Thyroid gland (tissue), 4 donors: ENCODE data around the gene C16orf74. TPM values are rescaled to one million over a fixed set of nuclear protein-coding genes. Genes with fewer than 3 reads are reported as not detected.

Experiments
- DNase-seq, 2 donors: peaks; one replicate each; pipeline ENCODE4 v3.0.0-alpha.2; 2019
- H3K27ac ChIP-seq, 3 donors: fragments of 200-600 bp; sonication (generic); 1 replicate in 2 of 3; 2 replicates in 1 of 3; pipeline ENCODE4 v1.5.1; 2016 to 2019; ENCODE audit warnings: mild to moderate bottlenecking in 1 of 3, moderate library complexity in 1 of 3
- H3K27me3 ChIP-seq: fragments of 200-600 bp; sonication (generic); one replicate; pipeline ENCODE4 v1.5.1; 2019
- H3K36me3 ChIP-seq, 2 donors: fragments of 200-600 bp; sonication (generic); one replicate each; pipeline ENCODE4 v1.5.1; 2016 to 2019
- H3K4me1 ChIP-seq, 2 donors: fragments of 200-600 bp; sonication (generic); one replicate each; pipeline ENCODE4 v1.5.1; 2017 to 2019
- H3K4me3 ChIP-seq, 3 donors: fragments of 200-600 bp; sonication (generic); replicated peaks in 1 of 3; 1 replicate in 2 of 3; 2 replicates in 1 of 3; pipeline ENCODE4 v1.5.1; 2016; ENCODE audit warnings: mild to moderate bottlenecking in 1 of 3
- H3K9me3 ChIP-seq: fragments of 200-600 bp; sonication (generic); one replicate; pipeline ENCODE4 v1.5.1; 2017
- POLR2A ChIP-seq, 2 donors: fragments of 450-650 bp; IDR thresholded peaks; one replicate each; pipeline ENCODE4 v1.6.1; 2017; ENCODE audit warnings: antibody characterized with exemption in 2 of 2, mild to moderate bottlenecking in 2 of 2, moderate library complexity in 1 of 2
- WGBS, 2 donors: methylation state at CpG; one replicate each; pipeline ENCODE4 v1.1.5; 2017; 5-methylcytosine and 5-hydroxymethylcytosine counted together
- intact Hi-C: fragments of 100-400 bp; cut with DNase I; formaldehyde crosslinking; loops from one replicate; pipeline ENCODE4 v1.15.1; 2023
- total RNA-seq, 4 donors: library from RNA; depleted of rRNA; stranded (reverse); fragments of >200 nt; gene quantifications; one replicate each; pipeline ENCODE4 v1.2.3, GENCODE V29; 2016
- TF ChIP-seq, protein P1 (sequence below), 6 experiments: fragments of 200-600 bp in 3 of 6; fragments of 450-650 bp in 3 of 6; sonication (generic) in 3 of 6; IDR thresholded peaks; one replicate each; pipeline ENCODE4 v1.5.1; 2016 to 2019; ENCODE audit warnings: antibody characterized with exemption in 6 of 6, mild to moderate bottlenecking in 2 of 6, inconsistent platforms in 1 of 6, moderate library complexity in 1 of 6

Gene C16orf74
- total RNA-seq, 4 donors from 2014 or later: 5.1 to 8.4 (median 6.3) TPM; not detected in 1

DNA sequence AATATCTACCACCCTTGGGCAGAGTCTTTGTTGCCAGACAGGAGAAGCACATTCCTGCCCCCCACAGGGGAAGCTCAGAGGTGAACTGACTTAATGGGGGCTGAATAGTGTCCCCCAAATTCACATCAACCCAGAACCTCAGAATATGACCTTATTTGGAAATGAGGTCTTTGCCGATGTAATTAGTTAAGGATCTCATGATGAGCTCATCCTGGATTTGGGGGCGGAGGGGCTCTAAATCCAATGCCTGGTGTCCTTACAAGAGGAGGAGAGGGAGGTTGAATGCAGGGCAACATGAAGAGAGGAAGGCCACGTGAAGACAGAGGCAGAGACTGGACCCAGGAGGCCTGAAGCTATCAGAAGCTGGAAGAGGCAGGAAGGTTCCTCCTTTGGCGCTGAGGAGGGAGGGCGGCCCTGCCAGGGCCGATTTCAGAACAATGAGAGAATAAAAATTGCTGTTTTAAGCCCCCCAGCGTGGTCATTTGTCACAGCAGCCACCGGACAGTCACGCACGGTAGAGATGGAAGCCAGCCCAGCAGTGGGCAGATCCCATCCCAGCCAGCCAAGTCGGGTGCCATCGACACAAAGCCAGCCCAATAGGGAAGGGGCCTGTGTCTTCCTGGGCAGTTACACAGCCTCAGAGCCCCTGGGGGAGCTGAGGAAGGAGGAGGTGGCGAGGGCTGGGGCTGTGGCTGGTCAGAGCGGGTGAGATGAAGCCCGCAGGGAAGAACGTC, 21.3 kb downstream of the C16orf74 start:
- no peak for TF ChIP-seq POLR2A (IDR thresholded peaks at IDR 0.05)
- TF ChIP-seq, protein P1, sequence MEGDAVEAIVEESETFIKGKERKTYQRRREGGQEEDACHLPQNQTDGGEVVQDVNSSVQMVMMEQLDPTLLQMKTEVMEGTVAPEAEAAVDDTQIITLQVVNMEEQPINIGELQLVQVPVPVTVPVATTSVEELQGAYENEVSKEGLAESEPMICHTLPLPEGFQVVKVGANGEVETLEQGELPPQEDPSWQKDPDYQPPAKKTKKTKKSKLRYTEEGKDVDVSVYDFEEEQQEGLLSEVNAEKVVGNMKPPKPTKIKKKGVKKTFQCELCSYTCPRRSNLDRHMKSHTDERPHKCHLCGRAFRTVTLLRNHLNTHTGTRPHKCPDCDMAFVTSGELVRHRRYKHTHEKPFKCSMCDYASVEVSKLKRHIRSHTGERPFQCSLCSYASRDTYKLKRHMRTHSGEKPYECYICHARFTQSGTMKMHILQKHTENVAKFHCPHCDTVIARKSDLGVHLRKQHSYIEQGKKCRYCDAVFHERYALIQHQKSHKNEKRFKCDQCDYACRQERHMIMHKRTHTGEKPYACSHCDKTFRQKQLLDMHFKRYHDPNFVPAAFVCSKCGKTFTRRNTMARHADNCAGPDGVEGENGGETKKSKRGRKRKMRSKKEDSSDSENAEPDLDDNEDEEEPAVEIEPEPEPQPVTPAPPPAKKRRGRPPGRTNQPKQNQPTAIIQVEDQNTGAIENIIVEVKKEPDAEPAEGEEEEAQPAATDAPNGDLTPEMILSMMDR (IDR thresholded peaks at IDR 0.05): no peak
- Histone ChIP-seq H3K36me3 (no peaks in the 10 kb centered on the region), H3K27ac (no peak overlapping the region), H3K4me1 (no peaks in the 10 kb centered on the region), H3K9me3 (no peaks in the 10 kb centered on the region), H3K4me3 (no peak overlapping the region), H3K27me3 (no peaks in the 10 kb centered on the region)
- DNase-seq: no peak
- 78 to 82% methylated on average over 16 of the region's 16 CpGs for WGBS, 2 donors
- intact Hi-C loops: no loop called here

DNA sequence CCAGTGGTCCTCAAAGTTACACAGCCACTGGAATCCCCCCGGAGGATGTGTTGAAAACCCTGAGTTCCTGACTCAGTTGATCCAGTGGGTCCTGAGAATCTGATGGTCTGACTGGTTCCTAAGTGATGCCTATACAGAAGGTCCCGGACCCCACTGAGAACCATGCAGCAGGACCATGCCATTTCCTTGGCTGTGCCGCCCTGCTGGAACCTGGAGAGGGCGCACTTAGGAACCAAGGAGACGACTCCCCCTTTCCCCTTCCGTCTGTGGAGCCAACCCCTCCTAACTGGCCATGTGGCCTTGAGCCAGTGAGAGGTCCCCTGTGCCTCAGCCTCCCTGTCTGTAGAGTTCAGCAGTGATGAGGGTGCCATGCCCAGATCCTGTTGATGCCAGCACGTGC, 22.0 kb downstream of the C16orf74 start:
- H3K4me1 ChIP-seq: no peaks in the 10 kb centered on the region
- WGBS, 2 donors: 72 to 100% methylated on average over 3 to 7 of the region's 7 CpGs
- DNase-seq: no peak
- H3K27me3 ChIP-seq: no peaks in the 10 kb centered on the region
- TF ChIP-seq POLR2A (IDR thresholded peaks at IDR 0.05): no peak
- TF ChIP-seq, protein P1 (IDR thresholded peaks at IDR 0.05): no peak
- H3K4me3 ChIP-seq: no peak overlapping the region
- H3K36me3 ChIP-seq: no peaks in the 10 kb centered on the region
- intact Hi-C loops: no loop called here
- no peak overlapping the region for H3K27ac ChIP-seq
- no peaks in the 10 kb centered on the region for H3K9me3 ChIP-seq

DNA sequence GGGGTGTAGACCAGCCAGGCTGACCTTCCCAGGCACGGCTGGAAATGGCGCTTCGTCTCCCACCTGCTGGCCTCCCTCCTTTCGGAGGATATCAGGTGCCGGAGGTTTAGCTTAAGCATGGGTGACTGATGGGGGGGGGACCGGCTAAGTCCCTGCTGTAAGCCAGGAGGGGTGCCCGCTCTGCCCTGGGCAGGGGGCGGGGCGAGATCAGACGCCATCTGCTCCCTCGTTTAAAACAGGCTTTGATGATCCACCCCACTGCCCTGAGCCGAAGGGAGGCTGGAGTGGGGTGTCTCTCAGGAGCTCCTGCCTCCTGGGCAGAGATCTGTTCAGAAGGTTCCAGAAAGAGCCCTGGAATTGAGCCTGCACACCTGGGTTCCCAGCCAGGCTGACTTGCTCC, 26.0 kb downstream of the C16orf74 start:
- intact Hi-C loops: no loop called here

DNA sequence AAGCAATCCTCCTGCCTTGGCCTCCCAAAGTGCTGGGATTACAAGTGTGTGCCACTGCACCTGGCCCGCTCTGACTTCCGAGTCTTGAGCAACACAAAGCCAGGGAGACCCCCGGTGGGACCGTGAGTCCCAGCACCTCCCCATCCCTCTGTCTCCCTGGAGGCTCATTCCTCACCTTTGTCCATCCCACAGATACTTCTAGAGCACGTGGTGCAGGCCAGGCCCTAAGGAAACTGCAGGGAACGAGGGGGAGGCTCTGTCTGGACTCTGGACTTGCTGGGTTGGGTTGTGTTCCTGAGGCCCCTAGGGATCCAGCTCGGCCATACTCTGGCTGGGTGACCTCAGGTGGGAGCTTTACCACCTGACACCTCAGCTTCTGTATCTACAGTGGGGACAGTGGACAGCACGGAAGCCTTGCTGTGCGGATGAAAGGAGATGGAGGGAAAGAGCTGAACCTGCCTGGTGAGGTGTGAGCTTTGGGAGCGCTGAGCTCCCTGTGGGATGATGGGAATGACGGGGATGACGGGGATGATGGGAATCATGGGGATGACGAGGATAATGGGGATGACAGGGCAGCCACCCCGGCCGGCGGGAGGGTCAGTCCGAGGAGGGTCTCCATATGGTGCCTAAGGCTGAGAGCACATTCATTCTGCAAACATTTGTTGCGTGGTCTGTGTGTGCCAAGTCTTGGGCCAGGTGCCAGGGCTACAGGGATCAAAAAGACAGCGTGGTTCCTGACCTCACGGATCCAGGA, 26.6 kb downstream of the C16orf74 start:
- no peak for TF ChIP-seq POLR2A (IDR thresholded peaks at IDR 0.05)
- TF ChIP-seq, protein P1 (IDR thresholded peaks at IDR 0.05): no peak
- intact Hi-C loops: no loop called here
- no peak for DNase-seq
- Histone ChIP-seq H3K27ac (no peak overlapping the region), H3K36me3 (no peaks in the 10 kb centered on the region), H3K9me3 (no peaks in the 10 kb centered on the region), H3K4me3 (no peak overlapping the region), H3K4me1 (no peaks in the 10 kb centered on the region), H3K27me3 (no peaks in the 10 kb centered on the region)
- WGBS, 2 donors: 81% methylated on average over 20 of the region's 20 CpGs

More for the DNA sequence above, 26.0 kb downstream of the C16orf74 start:
- no peaks in the 10 kb centered on the region for H3K9me3 ChIP-seq
- TF ChIP-seq, protein P1 (IDR thresholded peaks at IDR 0.05): no peak
- no peak for TF ChIP-seq POLR2A (IDR thresholded peaks at IDR 0.05)
- H3K27me3 ChIP-seq: no peaks in the 10 kb centered on the region
- H3K27ac ChIP-seq: no peak overlapping the region
- no peak overlapping the region for H3K4me3 ChIP-seq
- WGBS, 2 donors: no CpG with 5 or more reads among the region's 12 CpGs
- no peak for DNase-seq
- no peaks in the 10 kb centered on the region for H3K4me1 ChIP-seq
- no peaks in the 10 kb centered on the region for H3K36me3 ChIP-seq
